SK-N-SH (cell line): ENCODE measurements around the gene FADD. TPM values are rescaled to one million over a fixed set of nuclear protein-coding genes. Genes with fewer than 3 reads are reported as not detected.

Source experiments
- CTCF ChIA-PET: fragments of 300-600, 350-600 bp; formaldehyde crosslinking; extraction: SDS; loops from one replicate; lab custom pipeline; 2021; lab: Yijun Ruan, JAX
- POLR2A ChIA-PET: fragments of 350-600 bp; sonication (Branson Sonifier 250); formaldehyde crosslinking; extraction: SDS; loops from one replicate; lab custom pipeline; 2020; ENCODE audit warnings: antibody characterized with exemption, inconsistent platforms; lab: Yijun Ruan, JAX
- DNase-seq: peaks from one replicate; pipeline ENCODE4 v3.0.0; 2012
- H2AFZ ChIP-seq: fragments of 200-600 bp; sonication (generic); 2 replicates; pipeline ENCODE4 v1.8.1; 2016; ENCODE audit warnings: antibody characterized with exemption, mild to moderate bottlenecking, low read depth
- H3F3A ChIP-seq: fragments of 200-600 bp; sonication (generic); replicated peaks from 2 replicates; pipeline ENCODE3; 2016; ENCODE audit warnings: antibody characterized with exemption, mild to moderate bottlenecking; ENCODE audit not compliant: insufficient read depth
- H3K27ac ChIP-seq, 2 experiments: fragments of 200-500 bp in 1 of 2; fragments of 200-600 bp in 1 of 2; sonication (Bioruptor generic) in 1 of 2; sonication (generic), shearing (Covaris generic) in 1 of 2; 2 replicates each; pipeline versions ENCODE4 v1.5.1 to v1.6.1; 2014 to 2016; ENCODE audit warnings: low read depth in 2 of 2, inconsistent platforms in 1 of 2, low read length in 1 of 2, mild to moderate bottlenecking in 1 of 2, mixed read lengths in 1 of 2
- H3K27me3 ChIP-seq: fragments of 200-600 bp; sonication (generic), shearing (Covaris generic); 2 replicates; pipeline ENCODE4 v1.6.1; 2016; ENCODE audit warnings: mixed run types; ENCODE audit not compliant: insufficient read depth
- H3K36me3 ChIP-seq, 2 experiments: fragments of 200-500 bp in 1 of 2; fragments of 200-600 bp in 1 of 2; sonication (Bioruptor generic) in 1 of 2; sonication (generic) in 1 of 2; replicated peaks in 1 of 2; 2 replicates each; pipeline versions ENCODE3 to v1.5.1; 2014 to 2016; ENCODE audit warnings: low read length in 1 of 2, mild to moderate bottlenecking in 1 of 2; ENCODE audit not compliant: insufficient read depth in 2 of 2, control insufficient read depth in 1 of 2
- H3K4me1 ChIP-seq, 2 experiments: fragments of 200-500 bp in 1 of 2; fragments of 200-600 bp in 1 of 2; sonication (Bioruptor generic) in 1 of 2; sonication (generic), shearing (Covaris generic) in 1 of 2; 2 replicates each; pipeline versions ENCODE4 v1.5.1 to v1.6.1; 2014 to 2016; ENCODE audit warnings: low read depth in 1 of 2, low read length in 1 of 2, mixed run types in 1 of 2; ENCODE audit not compliant: insufficient read depth in 2 of 2, control insufficient read depth in 1 of 2
- H3K4me2 ChIP-seq: fragments of 200-600 bp; sonication (generic), shearing (Covaris generic); 2 replicates; pipeline ENCODE4 v1.6.1; 2017; ENCODE audit warnings: mixed run types
- H3K4me3 ChIP-seq, 2 experiments: fragments of 200-500 bp in 1 of 2; fragments of 200-600 bp in 1 of 2; sonication (Bioruptor generic) in 1 of 2; sonication (generic), shearing (Covaris generic) in 1 of 2; 2 replicates each; pipeline versions ENCODE4 v1.5.1 to v1.8.1; 2014 to 2016; ENCODE audit warnings: low read depth in 2 of 2, inconsistent platforms in 1 of 2, low read length in 1 of 2, mild to moderate bottlenecking in 1 of 2, mixed read lengths in 1 of 2, moderate library complexity in 1 of 2
- H3K79me2 ChIP-seq: fragments of 200-600 bp; sonication (generic); 2 replicates; pipeline ENCODE4 v1.8.1; 2017; ENCODE audit warnings: mild to moderate bottlenecking; ENCODE audit not compliant: insufficient read depth
- H3K9ac ChIP-seq: fragments of 200-600 bp; sonication (generic); 2 replicates; pipeline ENCODE4 v1.6.1; 2017; ENCODE audit warnings: mixed run types
- H3K9me2 ChIP-seq: fragments of 200-600 bp; sonication (generic); 2 replicates; pipeline ENCODE4 v1.6.1; 2017; ENCODE audit warnings: mixed run types
- H3K9me3 ChIP-seq: fragments of 200-600 bp; sonication (generic); 2 replicates; pipeline ENCODE4 v1.6.1; 2017; ENCODE audit warnings: mixed run types, mild to moderate bottlenecking, moderate library complexity
- H4K20me1 ChIP-seq: fragments of 200-600 bp; sonication (generic); 2 replicates; pipeline ENCODE4 v1.6.1; 2017; ENCODE audit warnings: mild to moderate bottlenecking, mixed run types; ENCODE audit not compliant: insufficient read depth
- ELF1 ChIP-seq: IDR thresholded peaks from 2 replicates; pipeline ENCODE4 v1.4.0; 2012
- EP300 ChIP-seq, 2 experiments: IDR thresholded peaks; 2 replicates each; pipeline versions ENCODE4 v1.4.0 to v1.6.1; 2012; ENCODE audit warnings: borderline replicate concordance in 1 of 2, low read depth in 1 of 2, low read length in 1 of 2
- FOXM1 ChIP-seq: IDR thresholded peaks from 2 replicates; pipeline ENCODE4 v1.4.0; 2012; ENCODE audit warnings: low read depth, mild to moderate bottlenecking
- GABPA ChIP-seq: IDR thresholded peaks from 2 replicates; pipeline ENCODE4 v1.4.0; 2012; ENCODE audit warnings: low read depth, mild to moderate bottlenecking
- GATA2 ChIP-seq: sonication (generic); formaldehyde crosslinking; IDR thresholded peaks from 2 replicates; pipeline ENCODE4 v1.5.0; 2020; ENCODE audit warnings: mild to moderate bottlenecking, missing genetic modification reagents
- IRF3 ChIP-seq: fragments of 150-350 bp; IDR thresholded peaks from 2 replicates; pipeline ENCODE4 v1.6.1; 2016; ENCODE audit warnings: mild to moderate bottlenecking, low read depth, low read length
- JUND ChIP-seq: IDR thresholded peaks from 2 replicates; pipeline ENCODE4 v1.4.0; 2012
- MAX ChIP-seq: IDR thresholded peaks from 2 replicates; pipeline ENCODE4 v1.4.0; 2012; ENCODE audit warnings: low read depth
- MEF2A ChIP-seq: IDR thresholded peaks from 2 replicates; pipeline ENCODE4 v1.4.0; 2012; ENCODE audit warnings: low read depth, borderline replicate concordance
- MXI1 ChIP-seq: IDR thresholded peaks from 2 replicates; pipeline ENCODE4 v1.6.1; 2012; ENCODE audit warnings: mild to moderate bottlenecking, low read depth, low read length, improper control_type of control experiment
- PBX3 ChIP-seq: IDR thresholded peaks from 2 replicates; pipeline ENCODE4; 2012
- POLR2AphosphoS5 ChIP-seq: IDR thresholded peaks from 2 replicates; pipeline ENCODE4 v1.6.1; 2012; ENCODE audit warnings: low read depth, low read length
- RAD21 ChIP-seq: IDR thresholded peaks from 2 replicates; pipeline ENCODE4 v1.6.1; 2012; ENCODE audit warnings: mild to moderate bottlenecking, low read length
- REST ChIP-seq: IDR thresholded peaks from 2 replicates; pipeline ENCODE4 v1.6.1; 2012; ENCODE audit warnings: mild to moderate bottlenecking, low read depth, low read length, moderate library complexity
- SIN3A ChIP-seq: IDR thresholded peaks from 2 replicates; pipeline ENCODE4 v1.6.1; 2012; ENCODE audit warnings: low read depth, mild to moderate bottlenecking, low read length, moderate library complexity, borderline replicate concordance
- SMC3 ChIP-seq: IDR thresholded peaks from 2 replicates; pipeline ENCODE4 v1.6.1; 2012; ENCODE audit warnings: low read depth, low read length, improper control_type of control experiment
- TAF1 ChIP-seq: IDR thresholded peaks from 2 replicates; pipeline ENCODE4 v1.6.1; 2012; ENCODE audit warnings: low read depth, mild to moderate bottlenecking, low read length, moderate library complexity, borderline replicate concordance
- TEAD4 ChIP-seq: IDR thresholded peaks from 2 replicates; pipeline ENCODE4 v1.4.0; 2012; ENCODE audit warnings: mild to moderate bottlenecking, borderline replicate concordance; ENCODE audit not compliant: insufficient read depth
- USF1 ChIP-seq: IDR thresholded peaks from 2 replicates; pipeline ENCODE4 v1.4.0; 2012; ENCODE audit warnings: low read depth, borderline replicate concordance
- ZBTB33 ChIP-seq: IDR thresholded peaks from 2 replicates; pipeline ENCODE4 v1.4.0; 2012; ENCODE audit warnings: low read depth, borderline replicate concordance
- WGBS: methylation state at CpG from one replicate; pipeline ENCODE4 v1.1.6; 2017; ENCODE audit warnings: low lambda C conversion rate; 5-methylcytosine and 5-hydroxymethylcytosine counted together
- polyA plus RNA-seq, 3 experiments: library from polyadenylated mRNA; depleted of rRNA; stranded (reverse); fragments of >200 nt; gene quantifications; 2 replicates each; pipeline ENCODE4 v1.2.3, GENCODE V29; 2012

The FADD gene
- polyA plus RNA-seq, 1 of the 3 experiments (the other 2 are of a cell fraction): 23.8 TPM

- Histone ChIP-seq H3F3A (no peaks in the 10 kb centered on the region), H4K20me1 (no peaks in the 10 kb centered on the region), H3K9me2 (no peaks in the 10 kb centered on the region), H2AFZ (no peak overlapping the region), H3K79me2 (no peaks in the 10 kb centered on the region), H3K4me2 (no peak overlapping the region), H3K9me3 (no peaks in the 10 kb centered on the region), H3K4me1 (no peaks in the 10 kb centered on the region), H3K27me3 (peaks cover 14% of the 10 kb centered on the region), H3K4me3 (no peak overlapping the region), H3K36me3 (no peaks in the 10 kb centered on the region), H3K9ac (no peak overlapping the region), H3K27ac (no peak overlapping the region)
- POLR2A ChIA-PET: no interaction called here
- DNase-seq: no peak
- CTCF ChIA-PET: no interaction called here
- TF ChIP-seq GATA2 (CRISPR knock-in tag): no peak
- no peak for TF ChIP-seq USF1
- no peak for TF ChIP-seq EP300 (IDR thresholded peaks at IDR 0.05; ENCODE audit: borderline replicate concordance in 1 of 2, low read depth in 1 of 2, low read length in 1 of 2)
- no peak for TF ChIP-seq TEAD4
- TF ChIP-seq MAX: no peak
- no peak for TF ChIP-seq MEF2A
- TF ChIP-seq POLR2AphosphoS5: no peak
- no peak for TF ChIP-seq FOXM1
- TF ChIP-seq MXI1: no peak
- no peak for TF ChIP-seq JUND
- no peak for TF ChIP-seq GABPA
- no peak for TF ChIP-seq SIN3A
- no peak for TF ChIP-seq ELF1
- TF ChIP-seq IRF3: no peak
- TF ChIP-seq SMC3: no peak
- no peak for TF ChIP-seq TAF1
- no peak for TF ChIP-seq PBX3
- TF ChIP-seq ZBTB33: no peak
- no peak for TF ChIP-seq RAD21
- no peak for TF ChIP-seq REST
- 73% methylated on average over 11 of the region's 11 CpGs for WGBS
These were observed 13.5 kb upstream of the FADD start for GRCh38 chr11:70189622-70190021.
